WERI-Rb-1 (cell line): ENCODE data around the gene WDR5.
A peak's percentile ranks its signal among the peaks of the same experiment; 100 is the strongest.

Source experiments
- DNase-seq: peaks from one replicate; pipeline ENCODE4 v3.0.0-alpha.2; 2020
- H3K27ac ChIP-seq: fragments of 250-450 bp; sonication (Bioruptor Pico); 2 replicates; pipeline ENCODE4 v1.5.1; 2020; ENCODE audit warnings: mild to moderate bottlenecking, moderate library complexity
- H3K27me3 ChIP-seq: fragments of 250-450 bp; sonication (Bioruptor Pico); 2 replicates; pipeline ENCODE4 v1.5.1; 2021; ENCODE audit warnings: mild to moderate bottlenecking, low read depth, moderate library complexity; ENCODE audit not compliant: insufficient read depth, severe bottlenecking
- H3K36me3 ChIP-seq: fragments of 250-450 bp; sonication (Bioruptor Pico); 2 replicates; pipeline ENCODE4 v1.5.1; 2020; ENCODE audit warnings: mild to moderate bottlenecking, moderate library complexity
- H3K4me3 ChIP-seq: 2 replicates; pipeline ENCODE4 v1.5.1; 2011; ENCODE audit warnings: low read depth, mild to moderate bottlenecking, control low read depth, low read length
- H3K9me3 ChIP-seq: fragments of 250-450 bp; sonication (Bioruptor Pico); 2 replicates; pipeline ENCODE4 v1.5.1; 2021; ENCODE audit warnings: mild to moderate bottlenecking, moderate library complexity; ENCODE audit not compliant: severe bottlenecking
- TF ChIP-seq, protein P1 (sequence below): IDR thresholded peaks from 2 replicates; pipeline ENCODE4 v1.5.1; 2011; ENCODE audit warnings: low read depth, mild to moderate bottlenecking, control low read depth, inconsistent platforms, low read length

Gene WDR5

DNA sequence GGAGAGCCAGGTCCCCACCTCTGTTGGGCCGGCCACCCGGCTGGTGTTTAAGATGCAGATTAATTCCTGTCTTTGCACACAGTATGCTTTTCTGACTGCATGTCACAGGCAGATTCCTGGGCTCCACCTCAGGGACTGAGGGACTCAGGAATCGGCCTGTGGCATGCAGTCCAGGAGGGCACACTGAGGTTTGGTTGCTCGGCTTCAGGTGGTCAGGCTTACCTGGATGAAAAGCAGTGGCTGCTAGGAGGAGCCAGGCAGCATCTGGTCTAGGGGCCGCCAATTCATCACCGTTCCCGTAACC is 1.1 kb downstream of the WDR5 start:
- TF ChIP-seq, protein P1, sequence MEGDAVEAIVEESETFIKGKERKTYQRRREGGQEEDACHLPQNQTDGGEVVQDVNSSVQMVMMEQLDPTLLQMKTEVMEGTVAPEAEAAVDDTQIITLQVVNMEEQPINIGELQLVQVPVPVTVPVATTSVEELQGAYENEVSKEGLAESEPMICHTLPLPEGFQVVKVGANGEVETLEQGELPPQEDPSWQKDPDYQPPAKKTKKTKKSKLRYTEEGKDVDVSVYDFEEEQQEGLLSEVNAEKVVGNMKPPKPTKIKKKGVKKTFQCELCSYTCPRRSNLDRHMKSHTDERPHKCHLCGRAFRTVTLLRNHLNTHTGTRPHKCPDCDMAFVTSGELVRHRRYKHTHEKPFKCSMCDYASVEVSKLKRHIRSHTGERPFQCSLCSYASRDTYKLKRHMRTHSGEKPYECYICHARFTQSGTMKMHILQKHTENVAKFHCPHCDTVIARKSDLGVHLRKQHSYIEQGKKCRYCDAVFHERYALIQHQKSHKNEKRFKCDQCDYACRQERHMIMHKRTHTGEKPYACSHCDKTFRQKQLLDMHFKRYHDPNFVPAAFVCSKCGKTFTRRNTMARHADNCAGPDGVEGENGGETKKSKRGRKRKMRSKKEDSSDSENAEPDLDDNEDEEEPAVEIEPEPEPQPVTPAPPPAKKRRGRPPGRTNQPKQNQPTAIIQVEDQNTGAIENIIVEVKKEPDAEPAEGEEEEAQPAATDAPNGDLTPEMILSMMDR: no peak
- H3K9me3 ChIP-seq: no peaks in the 10 kb centered on the region
- no peak for DNase-seq
- H3K27ac ChIP-seq: no peak overlapping the region; the same call in 1 of the 2 replicates
- H3K27me3 ChIP-seq: no peaks in the 10 kb centered on the region
- peak overlapping the region; percentile 79 for H3K4me3 ChIP-seq
- peaks cover 45% of the 10 kb centered on the region for H3K36me3 ChIP-seq

DNA sequence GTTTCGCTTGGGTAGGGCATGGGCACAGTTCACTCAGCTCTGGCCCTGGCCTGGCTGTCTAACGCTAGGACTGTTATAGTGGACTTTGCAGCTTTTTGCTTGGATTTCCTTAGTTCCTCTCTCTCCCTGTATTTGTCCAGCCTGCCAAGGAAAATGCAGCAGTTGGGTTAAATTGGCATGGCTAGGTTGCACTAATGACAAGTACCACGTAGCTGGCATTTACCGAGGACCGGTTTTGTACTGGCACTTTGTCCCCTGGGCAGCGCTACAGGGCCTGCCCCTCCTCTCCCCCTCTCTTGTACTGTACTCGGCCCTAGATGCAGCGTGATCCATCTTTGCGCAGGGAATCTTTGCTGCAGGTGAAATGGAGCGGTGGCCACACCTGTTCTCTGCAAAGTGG is 2.4 kb downstream of the WDR5 start:
- H3K36me3 ChIP-seq: peaks cover 53% of the 10 kb centered on the region
- no peak for DNase-seq
- TF ChIP-seq, protein P1: no peak
- H3K9me3 ChIP-seq: no peaks in the 10 kb centered on the region
- H3K4me3 ChIP-seq: no peak overlapping the region
- no peaks in the 10 kb centered on the region for H3K27me3 ChIP-seq
- no peak overlapping the region for H3K27ac ChIP-seq

- Histone ChIP-seq H3K4me3 (no peak overlapping the region), H3K9me3 (no peaks in the 10 kb centered on the region), H3K36me3 (peaks cover 60% of the 10 kb centered on the region), H3K27ac (no peak overlapping the region), H3K27me3 (no peaks in the 10 kb centered on the region)
- TF ChIP-seq, protein P1: no peak
- DNase-seq: no peak
Observed at GRCh38 chr9:134139081-134139480, 3.2 kb downstream of the WDR5 start.

GRCh38 chr9:134141906-134142305 is 6.0 kb downstream of the WDR5 start:
- Histone ChIP-seq H3K9me3 (no peaks in the 10 kb centered on the region), H3K27ac (no peak overlapping the region), H3K4me3 (no peak overlapping the region), H3K36me3 (peaks cover 82% of the 10 kb centered on the region), H3K27me3 (no peaks in the 10 kb centered on the region)
- DNase-seq: no peak
- TF ChIP-seq, protein P1: no peak

DNA sequence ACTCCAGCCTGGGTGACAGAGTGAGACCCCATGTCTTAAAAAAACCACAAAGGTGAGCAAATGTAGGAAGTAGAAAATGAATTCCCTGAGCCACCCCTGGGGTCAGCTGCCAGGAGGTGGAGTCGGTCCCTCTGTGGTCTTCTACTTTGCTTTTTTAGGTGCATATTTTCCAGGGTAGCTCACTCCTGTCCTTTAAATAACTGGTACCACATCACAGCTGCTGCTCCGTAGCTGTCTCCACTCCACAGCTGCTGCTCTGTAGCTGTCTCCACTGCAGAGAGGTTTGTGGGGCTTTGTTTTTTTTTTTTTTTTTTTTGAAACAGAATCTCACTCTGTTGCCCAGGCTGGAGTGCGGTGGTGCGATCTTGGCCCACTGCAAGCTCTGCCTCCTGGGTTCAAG is 8.9 kb downstream of the WDR5 start:
- TF ChIP-seq, protein P1: no peak
- DNase-seq: no peak
- no peaks in the 10 kb centered on the region for H3K27me3 ChIP-seq
- no peaks in the 10 kb centered on the region for H3K9me3 ChIP-seq
- H3K36me3 ChIP-seq: peaks cover 82% of the 10 kb centered on the region
- H3K4me3 ChIP-seq: no peak overlapping the region
- H3K27ac ChIP-seq: no peak overlapping the region

GRCh38 chr9:134145262-134145661 is 9.4 kb downstream of the WDR5 start:
- H3K27me3 ChIP-seq: no peaks in the 10 kb centered on the region
- peaks cover 82% of the 10 kb centered on the region for H3K36me3 ChIP-seq
- no peak overlapping the region for H3K27ac ChIP-seq
- H3K4me3 ChIP-seq: no peak overlapping the region
- TF ChIP-seq, protein P1: no peak
- no peak for DNase-seq
- H3K9me3 ChIP-seq: no peaks in the 10 kb centered on the region
